MM.1S (cell line): ENCODE results near the gene GJD4.

Source experiments
- DNase-seq: peaks from one replicate; pipeline ENCODE4 v3.0.0-alpha.2; 2015
- H2AFZ ChIP-seq: fragments of 300-600 bp; sonication (generic); 2 replicates; pipeline ENCODE4 v1.6.0; 2016; ENCODE audit warnings: antibody characterized with exemption, low read length
- H3F3A ChIP-seq: fragments of 300-600 bp; sonication (generic); 2 replicates; pipeline ENCODE4 v1.6.1; 2016; ENCODE audit warnings: mild to moderate bottlenecking, antibody characterized with exemption, low read length, moderate library complexity, mixed read lengths; ENCODE audit not compliant: insufficient read depth
- H3K27ac ChIP-seq: fragments of 300-600 bp; sonication (generic); 2 replicates; pipeline ENCODE4 v1.5.1; 2016; ENCODE audit warnings: mild to moderate bottlenecking, low read length
- H3K27me3 ChIP-seq: fragments of 300-600 bp; sonication (generic); replicated peaks from 2 replicates; pipeline ENCODE4 v1.6.0; 2016; ENCODE audit warnings: low read length; ENCODE audit not compliant: insufficient read depth
- H3K36me3 ChIP-seq: fragments of 300-600 bp; sonication (generic); replicated peaks from 2 replicates; pipeline ENCODE4 v1.6.1; 2016; ENCODE audit warnings: mild to moderate bottlenecking, low read length, mixed read lengths; ENCODE audit not compliant: insufficient read depth
- H3K4me1 ChIP-seq: fragments of 300-600 bp; sonication (generic); 2 replicates; pipeline ENCODE4 v1.6.1; 2016; ENCODE audit warnings: low read length, mixed read lengths
- H3K4me2 ChIP-seq: fragments of 300-600 bp; sonication (generic); 2 replicates; pipeline ENCODE4 v1.6.0; 2016; ENCODE audit warnings: low read depth, low read length
- H3K4me3 ChIP-seq: fragments of 300-600 bp; sonication (generic); 2 replicates; pipeline ENCODE4 v1.5.1; 2016; ENCODE audit warnings: low read length, mixed read lengths
- H3K79me2 ChIP-seq: fragments of 300-600 bp; sonication (generic); 2 replicates; pipeline ENCODE4 v1.6.1; 2016; ENCODE audit warnings: mixed run types, low read length, mixed read lengths
- H3K9ac ChIP-seq: fragments of 300-600 bp; sonication (generic); 2 replicates; pipeline ENCODE4 v1.6.1; 2016; ENCODE audit warnings: low read length, mixed read lengths
- H3K9me2 ChIP-seq: fragments of 300-600 bp; sonication (generic); replicated peaks from 2 replicates; pipeline ENCODE4 v1.6.1; 2016; ENCODE audit warnings: mild to moderate bottlenecking, low read length, mixed read lengths; ENCODE audit not compliant: insufficient read depth
- H3K9me3 ChIP-seq: fragments of 300-600 bp; sonication (generic); replicated peaks from 2 replicates; pipeline ENCODE4 v1.6.1; 2016; ENCODE audit warnings: mild to moderate bottlenecking, low read length, mixed read lengths; ENCODE audit not compliant: insufficient read depth
- H4K20me1 ChIP-seq: fragments of 300-600 bp; sonication (generic); 2 replicates; pipeline ENCODE4 v1.6.1; 2016; ENCODE audit warnings: mild to moderate bottlenecking, low read length, moderate library complexity, mixed read lengths; ENCODE audit not compliant: insufficient read depth
- EZH2 ChIP-seq: fragments of 300-600 bp; sonication (generic); optimal IDR thresholded peaks from 2 replicates; pipeline ENCODE3; 2017; ENCODE audit warnings: low read depth, mild to moderate bottlenecking, antibody characterized with exemption, low read length, mixed read lengths
- EZH2phosphoT487 ChIP-seq: fragments of 300-600 bp; sonication (generic); IDR thresholded peaks from 2 replicates; pipeline ENCODE4 v1.6.1; 2018; ENCODE audit warnings: antibody characterized with exemption, low read length
- TF ChIP-seq, protein P1 (sequence below): fragments of 300-600 bp; sonication (generic); IDR thresholded peaks from 2 replicates; pipeline ENCODE4 v1.5.1; 2016; ENCODE audit warnings: antibody characterized with exemption, low read length, mixed read lengths

GJD4 gene

GRCh38 chr10:35607475-35608327 lies 2.6 kb downstream of the GJD4 start:
- no peaks in the 10 kb centered on the region for H3K79me2 ChIP-seq
- H3K9me2 ChIP-seq: no peaks in the 10 kb centered on the region
- H3K27ac ChIP-seq: no peak overlapping the region
- no peaks in the 10 kb centered on the region for H3K27me3 ChIP-seq
- no peaks in the 10 kb centered on the region for H3F3A ChIP-seq
- H3K4me3 ChIP-seq: no peak overlapping the region
- no peak overlapping the region for H2AFZ ChIP-seq
- H3K9ac ChIP-seq: no peak overlapping the region
- no peak for TF ChIP-seq EZH2
- no peaks in the 10 kb centered on the region for H3K9me3 ChIP-seq
- no peak overlapping the region for H3K4me2 ChIP-seq
- H3K36me3 ChIP-seq: no peaks in the 10 kb centered on the region
- DNase-seq: no peak
- H3K4me1 ChIP-seq: no peaks in the 10 kb centered on the region
- no peaks in the 10 kb centered on the region for H4K20me1 ChIP-seq

GRCh38 chr10:35608328-35608672 lies 3.2 kb downstream of the GJD4 start:
- Histone ChIP-seq H3K4me2 (no peak overlapping the region), H3K9me3 (no peaks in the 10 kb centered on the region), H3K79me2 (no peaks in the 10 kb centered on the region), H3K9me2 (no peaks in the 10 kb centered on the region), H3K4me3 (no peak overlapping the region), H4K20me1 (no peaks in the 10 kb centered on the region), H2AFZ (no peak overlapping the region), H3K27ac (no peak overlapping the region), H3K27me3 (no peaks in the 10 kb centered on the region), H3F3A (no peaks in the 10 kb centered on the region), H3K9ac (no peak overlapping the region), H3K36me3 (no peaks in the 10 kb centered on the region), H3K4me1 (no peaks in the 10 kb centered on the region)
- DNase-seq: no peak
- TF ChIP-seq EZH2phosphoT487: no peak
- TF ChIP-seq, protein P1, sequence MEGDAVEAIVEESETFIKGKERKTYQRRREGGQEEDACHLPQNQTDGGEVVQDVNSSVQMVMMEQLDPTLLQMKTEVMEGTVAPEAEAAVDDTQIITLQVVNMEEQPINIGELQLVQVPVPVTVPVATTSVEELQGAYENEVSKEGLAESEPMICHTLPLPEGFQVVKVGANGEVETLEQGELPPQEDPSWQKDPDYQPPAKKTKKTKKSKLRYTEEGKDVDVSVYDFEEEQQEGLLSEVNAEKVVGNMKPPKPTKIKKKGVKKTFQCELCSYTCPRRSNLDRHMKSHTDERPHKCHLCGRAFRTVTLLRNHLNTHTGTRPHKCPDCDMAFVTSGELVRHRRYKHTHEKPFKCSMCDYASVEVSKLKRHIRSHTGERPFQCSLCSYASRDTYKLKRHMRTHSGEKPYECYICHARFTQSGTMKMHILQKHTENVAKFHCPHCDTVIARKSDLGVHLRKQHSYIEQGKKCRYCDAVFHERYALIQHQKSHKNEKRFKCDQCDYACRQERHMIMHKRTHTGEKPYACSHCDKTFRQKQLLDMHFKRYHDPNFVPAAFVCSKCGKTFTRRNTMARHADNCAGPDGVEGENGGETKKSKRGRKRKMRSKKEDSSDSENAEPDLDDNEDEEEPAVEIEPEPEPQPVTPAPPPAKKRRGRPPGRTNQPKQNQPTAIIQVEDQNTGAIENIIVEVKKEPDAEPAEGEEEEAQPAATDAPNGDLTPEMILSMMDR: no peak

- no peak for TF ChIP-seq EZH2phosphoT487
- TF ChIP-seq EZH2: no peak
- TF ChIP-seq, protein P1: no peak
- H3K4me2 ChIP-seq: no peak overlapping the region
- no peaks in the 10 kb centered on the region for H3K9me3 ChIP-seq
- no peak overlapping the region for H2AFZ ChIP-seq
- no peaks in the 10 kb centered on the region for H3K9me2 ChIP-seq
- no peaks in the 10 kb centered on the region for H3K36me3 ChIP-seq
- H3K27ac ChIP-seq: no peak overlapping the region
- DNase-seq: no peak
- no peaks in the 10 kb centered on the region for H3K4me1 ChIP-seq
- H3K27me3 ChIP-seq: no peaks in the 10 kb centered on the region
- H4K20me1 ChIP-seq: no peaks in the 10 kb centered on the region
- no peaks in the 10 kb centered on the region for H3F3A ChIP-seq
- no peaks in the 10 kb centered on the region for H3K79me2 ChIP-seq
- no peak overlapping the region for H3K9ac ChIP-seq
- H3K4me3 ChIP-seq: no peak overlapping the region
These were observed 6.6 kb downstream of the GJD4 start for GRCh38 chr10:35611750-35612149.

DNA sequence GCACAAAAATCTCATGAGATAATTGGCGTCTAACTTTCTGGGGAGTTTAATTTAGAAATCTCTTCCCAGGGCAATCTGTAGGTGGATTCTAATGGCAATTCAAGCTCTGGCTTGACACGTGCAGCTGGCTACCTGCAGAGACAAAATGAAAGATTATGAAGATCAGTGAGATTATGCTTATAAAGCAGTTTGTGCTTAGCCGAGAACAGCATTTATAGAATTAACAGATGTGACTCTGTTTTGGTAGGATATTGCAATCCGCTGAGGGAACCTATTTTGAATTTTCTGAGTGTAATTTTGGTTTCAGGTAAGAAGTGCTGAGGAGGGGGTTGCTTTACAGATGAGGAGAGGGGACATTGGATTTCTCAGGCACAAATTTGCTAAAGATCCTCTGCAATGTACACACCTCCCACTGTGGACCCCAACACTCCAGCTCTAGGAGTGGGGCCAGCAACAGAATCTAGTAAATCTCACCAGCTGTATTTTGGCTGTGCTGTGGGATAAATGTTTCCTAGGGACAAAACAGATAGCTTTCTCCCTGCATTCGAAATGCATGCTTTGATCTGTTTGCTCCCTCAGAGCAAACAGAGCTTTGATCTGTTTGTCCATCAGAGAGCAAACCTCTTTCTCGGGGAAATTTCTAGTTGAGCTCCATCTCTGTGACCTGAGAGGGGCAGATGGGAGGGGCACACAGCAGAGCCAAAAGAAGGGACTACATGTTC lies 7.4 kb downstream of the GJD4 start:
- Histone ChIP-seq H3K4me2 (no peak overlapping the region), H3K9ac (no peak overlapping the region), H3K27ac (no peak overlapping the region), H4K20me1 (no peaks in the 10 kb centered on the region), H3K79me2 (no peaks in the 10 kb centered on the region), H3K9me3 (no peaks in the 10 kb centered on the region), H3F3A (no peaks in the 10 kb centered on the region), H3K4me1 (no peaks in the 10 kb centered on the region), H3K4me3 (no peak overlapping the region), H3K36me3 (no peaks in the 10 kb centered on the region), H3K9me2 (no peaks in the 10 kb centered on the region), H2AFZ (no peak overlapping the region), H3K27me3 (no peaks in the 10 kb centered on the region)
- no peak for DNase-seq
- no peak for TF ChIP-seq EZH2
- TF ChIP-seq, protein P1: no peak
- TF ChIP-seq EZH2phosphoT487: no peak
